ENCODE results near the gene NR4A2. TPM values are rescaled to one million over a fixed set of nuclear protein-coding genes. Genes with fewer than 3 reads are reported as not detected.

The NR4A2 gene
- total RNA-seq, result 1.0 and 1.8 TPM in 2 replicates
- polyA plus RNA-seq, result 1.4 and 1.9 TPM in 2 replicates
- polyA plus RNA-seq (2011; cell fraction: cytosol; rRNA removed), result 1.1 and 1.8 TPM in 2 replicates
- 17.6 and 23.5 TPM in 2 replicates for polyA plus RNA-seq (2011; cell fraction: nucleus; rRNA removed)
- polyA plus RNA-seq (2012), result 0.70 and 1.1 TPM in 2 replicates
- polyA minus RNA-seq, result 3.3 and 3.4 TPM in 2 replicates
- 8.4 TPM for polyA minus RNA-seq (2011; cell fraction: cytosol; rRNA and poly(A)+ RNA removed)
- 19.0 and 32.3 TPM in 2 replicates for polyA minus RNA-seq (2011; cell fraction: nucleus; rRNA and poly(A)+ RNA removed)
- Bru-seq, nascent RNA, result percentile 52 among the genes with signal in this experiment
- percentile 30 among the genes with signal in this experiment for BruChase-seq, experiment 1, labeled RNA remaining after a 6-hour chase
- percentile 40 among the genes with signal in this experiment for BruChase-seq, experiment 2, labeled RNA remaining after a 2-hour chase
- long read RNA-seq, partial matches to known transcripts, result 0 of 4 reads
- long read RNA-seq, other reads (novel, unspliced or antisense), result 4 of 4 reads

DNA sequence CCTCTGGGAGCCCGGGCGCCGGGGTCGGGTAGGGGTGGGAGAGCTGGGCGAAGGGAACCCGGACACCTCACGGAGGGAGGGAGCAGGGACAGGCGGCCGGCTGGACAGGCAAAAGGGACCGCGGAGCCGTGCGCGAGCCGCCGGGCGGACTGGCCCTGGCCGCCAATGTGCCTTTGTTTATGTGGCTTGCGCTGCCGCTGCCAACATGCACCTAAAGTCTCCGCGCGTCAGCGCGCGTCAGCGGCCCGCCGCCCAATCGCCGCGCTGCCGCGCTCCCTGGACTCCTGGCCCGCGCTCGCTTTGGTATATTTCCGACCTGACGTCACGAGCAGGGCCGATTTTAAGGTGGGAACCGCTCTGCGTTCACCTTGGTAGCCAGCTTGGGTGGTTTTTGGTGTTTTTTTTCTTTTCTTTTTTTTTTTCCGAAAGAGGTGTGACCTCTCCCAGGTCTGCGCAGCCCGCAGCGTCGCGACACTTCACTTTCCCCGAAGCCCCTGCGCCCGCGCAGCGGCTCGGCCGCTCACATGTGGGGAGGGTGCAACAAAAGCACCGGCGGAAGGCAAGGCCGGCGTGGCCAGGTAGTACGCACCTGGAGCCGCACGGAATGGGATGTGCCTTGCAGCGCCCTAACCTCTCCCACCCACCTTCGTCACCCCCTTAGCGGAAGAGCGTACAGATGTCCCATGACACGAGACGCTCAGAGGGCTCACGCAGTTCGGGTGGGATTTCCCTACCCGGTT is at the start of gene NR4A2:
Gene NR4A2, minus strand, starts transcription at position 188 of the 740 bp plus-strand sequence. CDS start 2,535 bp downstream, outside the sequence.
- H3K4me2 ChIP-seq (ENCODE audit: insufficient read depth, low read length), result peak within 1 kb of the TSS; percentile 91
- peaks cover 3 to 14% of the 10 kb centered on the region in 2 experiments for H3K27me3 ChIP-seq (ENCODE audit: control insufficient read depth in 2 of 2, insufficient read depth in 2 of 2, low read length in 2 of 2)
- FAIRE-seq (peak; percentile 62), DNase-seq (ENCODE audit: low read depth, low spot score) (peak; percentile 87)
- intact Hi-C loops (cut with micrococcal nuclease), result loop anchor here (1.0 to 10.0 kb wide), 5 partner anchors 8 to 850 kb away; partner anchors contain the start of gene GPD2
- TF ChIP-seq POLR2AphosphoS5 (IDR thresholded peaks at IDR 0.05; ENCODE audit: insufficient read depth, low read depth, low read length) (no peak), MYC (IDR thresholded peaks at IDR 0.05; ENCODE audit: low read depth, low read length) (no peak), GATA2 (IDR thresholded peaks at IDR 0.05; ENCODE audit: insufficient read depth, insufficient read length, low read depth, low read length) (no peak), EZH2 (IDR thresholded peaks at IDR 0.05; ENCODE audit: borderline replicate concordance, low read depth, low read length, severe bottlenecking) (no peak), POLR2A (IDR thresholded peaks at IDR 0.05; ENCODE audit: low read depth, low read length) (peak; percentile 36), FOS (IDR thresholded peaks at IDR 0.05; ENCODE audit: borderline replicate concordance, insufficient read depth, low read length) (no peak)
- TF ChIP-seq, protein P1, sequence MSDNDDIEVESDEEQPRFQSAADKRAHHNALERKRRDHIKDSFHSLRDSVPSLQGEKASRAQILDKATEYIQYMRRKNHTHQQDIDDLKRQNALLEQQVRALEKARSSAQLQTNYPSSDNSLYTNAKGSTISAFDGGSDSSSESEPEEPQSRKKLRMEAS (IDR thresholded peaks at IDR 0.05; ENCODE audit: insufficient read depth, insufficient read length), result peak; percentile 55
- H3K27ac ChIP-seq (ENCODE audit: insufficient read depth, low read depth, low read length), result peak within 1 kb of the TSS; percentile 98
- H3K4me1 ChIP-seq (ENCODE audit: control insufficient read depth, extremely low read depth, insufficient read depth, low read length), result peaks cover 14% of the 10 kb centered on the region
- dilution Hi-C loops (cut with MboI; ENCODE audit: extremely low pct_ligation_motif_present, low sequenced_read_pairs), result no loop called here
- peak within 1 kb of the TSS; percentile 85 for H2AFZ ChIP-seq (ENCODE audit: low read depth, low read length)
- no peaks in the 10 kb centered on the region for H3K9me3 ChIP-seq (replicated peaks; ENCODE audit: control insufficient read depth, insufficient read depth, low read length)
- H3K79me2 ChIP-seq (ENCODE audit: control insufficient read depth, insufficient read depth, low read length), result no peaks in the 10 kb centered on the region
- TSS peak; percentile 26 for BruUV-seq (replicated peaks)
- no peaks in the 10 kb centered on the region for H3K36me3 ChIP-seq (ENCODE audit: control insufficient read depth in 2 of 2, extremely low read depth in 1 of 2, insufficient read depth in 2 of 2, low read length in 2 of 2)
- no peaks in the 10 kb centered on the region for H3K9me1 ChIP-seq (replicated peaks; ENCODE audit: control insufficient read depth, extremely low read depth, insufficient read depth, low read length)
- peak within 1 kb of the TSS; percentile 96 for H3K9ac ChIP-seq (replicated peaks; ENCODE audit: extremely low read depth, insufficient read depth, low read length)
- no peaks in the 10 kb centered on the region for H4K20me1 ChIP-seq (replicated peaks; ENCODE audit: control insufficient read depth, extremely low read depth, insufficient read depth, low read length)
- ChIA-PET CTCF (interaction anchor here (1.5 kb wide), 1 partner anchor 257 kb away, joined by 5 read pairs; no protein-coding TSS in a partner anchor), POLR2A (interaction anchor here (1.2 to 4.5 kb wide), 2 partner anchors 10 to 68 kb away, joined by 3 to 20 read pairs; no protein-coding TSS in a partner anchor)
- H3K4me3 ChIP-seq (replicated peaks in 1 of 3; ENCODE audit: insufficient read depth in 1 of 3, low read depth in 1 of 3, low read length in 3 of 3), result peak within 1 kb of the TSS; percentile 58 to 75 (median 72)

All from endothelial cell of umbilical vein (primary cell).